ENCODE measurements around the gene RPS6KA5.

Gene RPS6KA5

DNA sequence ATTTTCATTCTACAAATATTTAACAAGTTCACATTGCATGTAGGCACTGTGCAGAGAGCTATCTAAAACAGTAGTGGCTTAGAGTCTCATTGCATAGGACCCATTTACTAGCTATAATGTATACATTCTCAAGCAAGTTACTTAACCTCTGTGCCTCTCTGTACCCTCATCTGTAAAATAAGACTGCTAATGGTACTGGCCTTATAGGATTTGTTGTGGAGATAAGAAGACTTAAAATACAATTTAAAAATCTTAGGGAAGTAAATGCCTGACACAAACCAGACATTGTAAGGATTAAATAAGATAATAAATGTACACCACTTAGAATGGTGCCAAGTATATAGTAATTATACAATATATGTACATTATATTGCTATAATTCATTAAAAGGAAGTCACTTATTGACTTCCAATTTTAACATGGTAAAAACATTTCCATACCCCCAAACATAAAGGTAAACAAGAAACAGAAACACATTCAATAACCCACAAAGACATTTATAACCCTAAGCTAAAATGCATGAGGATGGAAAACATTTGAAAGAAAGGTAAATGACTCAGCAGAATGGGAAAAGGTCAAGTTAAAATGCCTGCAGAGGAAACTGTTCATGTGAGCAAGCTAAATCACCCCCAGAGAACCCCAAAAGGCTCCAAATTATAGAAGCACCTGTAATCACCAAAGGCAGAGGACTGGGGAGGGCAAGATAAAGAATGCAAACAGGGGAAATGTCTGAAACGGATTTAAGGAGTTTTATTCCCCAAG, 30.8 kb downstream of the RPS6KA5 start:
- TF ChIP-seq, protein P1, sequence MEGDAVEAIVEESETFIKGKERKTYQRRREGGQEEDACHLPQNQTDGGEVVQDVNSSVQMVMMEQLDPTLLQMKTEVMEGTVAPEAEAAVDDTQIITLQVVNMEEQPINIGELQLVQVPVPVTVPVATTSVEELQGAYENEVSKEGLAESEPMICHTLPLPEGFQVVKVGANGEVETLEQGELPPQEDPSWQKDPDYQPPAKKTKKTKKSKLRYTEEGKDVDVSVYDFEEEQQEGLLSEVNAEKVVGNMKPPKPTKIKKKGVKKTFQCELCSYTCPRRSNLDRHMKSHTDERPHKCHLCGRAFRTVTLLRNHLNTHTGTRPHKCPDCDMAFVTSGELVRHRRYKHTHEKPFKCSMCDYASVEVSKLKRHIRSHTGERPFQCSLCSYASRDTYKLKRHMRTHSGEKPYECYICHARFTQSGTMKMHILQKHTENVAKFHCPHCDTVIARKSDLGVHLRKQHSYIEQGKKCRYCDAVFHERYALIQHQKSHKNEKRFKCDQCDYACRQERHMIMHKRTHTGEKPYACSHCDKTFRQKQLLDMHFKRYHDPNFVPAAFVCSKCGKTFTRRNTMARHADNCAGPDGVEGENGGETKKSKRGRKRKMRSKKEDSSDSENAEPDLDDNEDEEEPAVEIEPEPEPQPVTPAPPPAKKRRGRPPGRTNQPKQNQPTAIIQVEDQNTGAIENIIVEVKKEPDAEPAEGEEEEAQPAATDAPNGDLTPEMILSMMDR (IDR thresholded peaks at IDR 0.05; ENCODE audit: low read depth, low read length): no peak
- H3K4me3 ChIP-seq (ENCODE audit: low read depth, low read length): no peak overlapping the region

DNA sequence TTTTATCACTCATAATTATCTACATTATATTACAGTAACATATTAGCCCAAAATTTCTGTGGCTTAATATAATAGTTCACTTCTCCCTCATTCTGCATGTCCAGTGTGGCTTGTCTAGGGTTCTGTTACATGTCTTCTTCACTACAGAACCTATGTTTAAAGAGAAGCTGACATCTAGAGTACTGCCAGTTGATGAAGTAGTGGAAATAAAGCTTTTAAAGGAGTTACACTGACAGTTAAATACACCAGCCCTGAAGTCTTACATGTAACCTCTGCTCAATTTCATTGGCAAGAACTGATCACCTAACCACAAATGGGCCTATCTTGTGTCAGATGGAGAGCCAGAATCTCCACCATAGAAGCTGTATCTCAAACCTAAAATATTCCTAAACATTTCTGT, 32.9 kb downstream of the RPS6KA5 start:
- H3K4me3 ChIP-seq (ENCODE audit: low read depth, low read length): no peak overlapping the region
- TF ChIP-seq, protein P1 (IDR thresholded peaks at IDR 0.05; ENCODE audit: low read depth, low read length): no peak

DNA sequence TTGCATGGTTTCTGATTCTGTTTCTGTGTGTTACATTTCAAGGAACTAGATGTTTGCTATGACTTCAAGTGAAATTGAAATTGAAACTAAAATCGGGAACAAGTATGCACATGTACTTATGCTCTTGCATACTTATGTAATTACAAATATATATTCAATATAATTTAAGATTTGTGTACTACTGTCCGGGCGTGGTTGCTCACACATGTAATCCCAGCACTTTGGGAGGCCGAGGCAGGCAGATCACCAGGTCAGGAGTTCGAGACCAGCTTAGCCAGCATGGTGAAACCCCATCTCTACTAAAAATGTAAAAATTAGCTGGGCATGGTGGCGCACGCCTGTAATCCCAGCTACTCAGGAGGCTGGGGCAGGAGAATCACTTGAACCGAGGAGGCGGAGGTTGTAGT, 37.8 kb downstream of the RPS6KA5 start:
- peak overlapping the region; percentile 16; the same call in 1 of the 2 replicates for H3K4me3 ChIP-seq (ENCODE audit: low read depth, low read length)

DNA sequence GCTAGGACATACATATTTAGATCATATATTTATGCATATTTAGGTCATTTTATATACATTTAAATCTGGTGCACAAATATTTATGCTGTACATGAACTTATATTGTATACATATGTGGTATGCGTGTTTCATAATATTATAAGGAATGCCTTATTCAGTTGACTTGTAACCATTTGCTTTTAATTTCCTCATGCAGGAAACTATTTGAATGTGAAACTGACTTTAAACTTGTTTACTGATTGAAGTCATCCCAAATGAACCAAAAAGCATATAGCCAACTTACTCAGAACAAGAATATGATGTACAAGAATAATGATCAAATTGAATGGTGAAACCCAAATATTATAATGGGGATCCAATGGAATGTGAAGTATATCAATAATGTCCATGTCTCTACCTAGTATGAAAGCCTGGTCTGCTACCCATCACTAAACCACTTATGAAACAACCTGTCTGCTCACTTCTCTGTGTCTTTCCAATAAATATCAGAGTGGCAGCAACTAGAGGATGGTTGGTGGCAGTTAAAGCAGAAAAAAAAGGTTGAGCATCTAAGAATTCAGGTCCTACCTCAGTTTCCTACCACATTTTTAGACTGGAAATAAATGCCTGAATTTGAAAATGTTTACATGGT, 38.3 kb downstream of the RPS6KA5 start:
- TF ChIP-seq, protein P1 (IDR thresholded peaks at IDR 0.05; ENCODE audit: low read depth, low read length): no peak
- peak overlapping the region; percentile 16; the same call in 1 of the 2 replicates for H3K4me3 ChIP-seq (ENCODE audit: low read depth, low read length)

DNA sequence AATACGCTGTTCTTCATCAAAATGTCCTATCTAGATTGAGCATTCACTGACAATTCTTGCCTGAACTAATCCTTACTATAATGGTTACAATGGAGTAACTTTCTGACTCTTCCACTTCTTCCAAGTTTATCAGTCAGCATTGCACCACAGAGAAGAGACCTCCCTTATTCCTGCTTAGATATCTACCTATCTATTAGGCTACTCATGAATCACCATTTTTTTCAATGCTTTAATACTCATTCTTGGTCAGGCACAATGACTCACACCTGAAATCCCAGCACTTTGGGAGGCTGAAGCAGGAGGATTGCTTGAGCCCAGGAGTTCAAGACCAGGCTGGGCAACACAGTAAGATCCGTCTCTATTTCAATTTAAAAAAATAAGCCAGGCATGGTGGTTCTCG, 39.3 kb downstream of the RPS6KA5 start:
- H3K4me3 ChIP-seq (ENCODE audit: low read depth, low read length): no peak overlapping the region
- TF ChIP-seq, protein P1 (IDR thresholded peaks at IDR 0.05; ENCODE audit: low read depth, low read length): no peak

DNA sequence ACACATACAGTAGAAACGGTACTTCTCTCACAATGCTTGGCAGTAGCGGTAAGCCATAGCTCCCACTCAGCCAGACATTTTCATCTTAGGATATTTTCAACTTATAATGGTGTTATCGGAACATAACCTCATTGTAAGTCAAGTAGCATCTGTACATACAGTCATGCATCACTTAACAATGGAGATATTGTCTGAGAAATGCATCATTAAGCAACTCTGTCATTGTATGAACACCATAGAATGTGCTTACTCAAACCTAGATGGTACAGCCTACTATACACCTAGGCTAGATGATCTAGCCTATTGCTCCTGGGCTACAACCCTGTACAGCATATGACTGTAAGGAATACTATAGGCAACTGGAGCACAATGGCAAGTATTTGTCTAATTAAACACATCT, 40.8 kb downstream of the RPS6KA5 start:
- TF ChIP-seq, protein P1 (IDR thresholded peaks at IDR 0.05; ENCODE audit: low read depth, low read length): no peak
- H3K4me3 ChIP-seq (ENCODE audit: low read depth, low read length): no peak overlapping the region

DNA sequence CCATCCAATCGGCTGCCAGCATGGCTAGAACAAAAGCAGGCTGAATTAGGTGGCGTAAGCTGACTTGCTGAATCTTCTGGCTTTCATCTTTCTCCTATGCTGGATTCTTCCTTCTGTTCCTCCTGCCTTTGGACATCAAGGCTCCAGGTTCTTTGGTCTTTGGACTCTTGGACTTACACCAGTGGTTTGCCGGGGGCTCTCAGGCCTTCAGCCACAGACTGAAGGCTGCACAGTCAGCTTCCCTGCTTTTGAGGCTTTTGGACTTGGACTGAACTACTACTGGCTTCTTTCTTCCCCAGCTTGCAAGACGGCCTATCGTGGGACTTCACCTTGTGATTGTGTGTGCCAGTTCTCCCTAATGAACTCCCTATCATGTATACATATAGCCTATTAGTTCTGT, 42.0 kb downstream of the RPS6KA5 start:
- H3K4me3 ChIP-seq (ENCODE audit: low read depth, low read length): no peak overlapping the region
- TF ChIP-seq, protein P1 (IDR thresholded peaks at IDR 0.05; ENCODE audit: low read depth, low read length): no peak

Measured in WI38 (cell line).